Measurements from ENCODE around the gene STAP2.

- no peak for TF ChIP-seq EZH2 (IDR thresholded peaks at IDR 0.05; ENCODE audit: low read length, unreplicated experiment)
- TF ChIP-seq, protein P1, sequence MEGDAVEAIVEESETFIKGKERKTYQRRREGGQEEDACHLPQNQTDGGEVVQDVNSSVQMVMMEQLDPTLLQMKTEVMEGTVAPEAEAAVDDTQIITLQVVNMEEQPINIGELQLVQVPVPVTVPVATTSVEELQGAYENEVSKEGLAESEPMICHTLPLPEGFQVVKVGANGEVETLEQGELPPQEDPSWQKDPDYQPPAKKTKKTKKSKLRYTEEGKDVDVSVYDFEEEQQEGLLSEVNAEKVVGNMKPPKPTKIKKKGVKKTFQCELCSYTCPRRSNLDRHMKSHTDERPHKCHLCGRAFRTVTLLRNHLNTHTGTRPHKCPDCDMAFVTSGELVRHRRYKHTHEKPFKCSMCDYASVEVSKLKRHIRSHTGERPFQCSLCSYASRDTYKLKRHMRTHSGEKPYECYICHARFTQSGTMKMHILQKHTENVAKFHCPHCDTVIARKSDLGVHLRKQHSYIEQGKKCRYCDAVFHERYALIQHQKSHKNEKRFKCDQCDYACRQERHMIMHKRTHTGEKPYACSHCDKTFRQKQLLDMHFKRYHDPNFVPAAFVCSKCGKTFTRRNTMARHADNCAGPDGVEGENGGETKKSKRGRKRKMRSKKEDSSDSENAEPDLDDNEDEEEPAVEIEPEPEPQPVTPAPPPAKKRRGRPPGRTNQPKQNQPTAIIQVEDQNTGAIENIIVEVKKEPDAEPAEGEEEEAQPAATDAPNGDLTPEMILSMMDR (conservative IDR thresholded peaks at IDR 0.05; ENCODE audit: low read depth, low read length), result no peak
These were observed 44.2 kb downstream of the STAP2 start for GRCh38 chr19:4294389-4294788.

Data from PC-3 (cell line).